Trophoblast cell (in vitro differentiated cells and primary cell): ENCODE data around the gene OTUD7B.

Experiments
- DNase-seq, 2 donors: peaks; one replicate each; pipeline ENCODE4 v3.0.0-alpha.2; 2016
- H2AFZ ChIP-seq: 2 replicates; pipeline ENCODE4 v1.6.1; 2013; ENCODE audit warnings: low read length, moderate library complexity, mild to moderate bottlenecking; ENCODE audit not compliant: insufficient read depth, poor library complexity
- H2AK5ac ChIP-seq: 2 replicates; pipeline ENCODE4 v1.6.1; 2013; ENCODE audit warnings: mild to moderate bottlenecking, low read length
- H2BK120ac ChIP-seq: 2 replicates; pipeline ENCODE4 v1.6.1; 2013; ENCODE audit warnings: low read length, mild to moderate bottlenecking, moderate library complexity; ENCODE audit not compliant: insufficient read depth, poor library complexity
- H2BK12ac ChIP-seq: 2 replicates; pipeline ENCODE4 v1.6.1; 2013; ENCODE audit warnings: mild to moderate bottlenecking, low read length, moderate library complexity
- H2BK5ac ChIP-seq: 2 replicates; pipeline ENCODE4 v1.6.1; 2013; ENCODE audit warnings: low read length, low read depth, moderate library complexity, mild to moderate bottlenecking; ENCODE audit not compliant: poor library complexity
- H3K14ac ChIP-seq: 2 replicates; pipeline ENCODE4 v1.6.1; 2013; ENCODE audit warnings: mild to moderate bottlenecking, low read length
- H3K18ac ChIP-seq: 2 replicates; pipeline ENCODE4 v1.6.1; 2013; ENCODE audit warnings: mild to moderate bottlenecking, low read length
- H3K23ac ChIP-seq: 2 replicates; pipeline ENCODE4 v1.6.1; 2013; ENCODE audit warnings: low read length
- H3K27ac ChIP-seq: 2 replicates; pipeline ENCODE4 v1.5.1; 2013; ENCODE audit warnings: low read depth, mild to moderate bottlenecking, inconsistent platforms, low read length, moderate library complexity
- H3K27me3 ChIP-seq: 2 replicates; pipeline ENCODE4 v1.6.1; 2013; ENCODE audit warnings: inconsistent platforms, mild to moderate bottlenecking, low read length, moderate library complexity; ENCODE audit not compliant: insufficient read depth
- H3K36me3 ChIP-seq, 2 experiments: 1 replicate in 1 of 2; 2 replicates in 1 of 2; pipeline ENCODE4 v1.6.1; 2013; ENCODE audit warnings: low read length in 2 of 2, mild to moderate bottlenecking in 2 of 2, moderate library complexity in 1 of 2; ENCODE audit not compliant: insufficient read depth in 2 of 2, control insufficient read depth in 1 of 2
- H3K4ac ChIP-seq: 2 replicates; pipeline ENCODE4 v1.6.1; 2013; ENCODE audit warnings: low read depth, mild to moderate bottlenecking, low read length, moderate library complexity
- H3K4me1 ChIP-seq, 2 experiments: 1 replicate in 1 of 2; 2 replicates in 1 of 2; pipeline ENCODE4 v1.6.1; 2013; ENCODE audit warnings: low read length in 2 of 2, mild to moderate bottlenecking in 2 of 2, moderate library complexity in 1 of 2; ENCODE audit not compliant: insufficient read depth in 2 of 2, control insufficient read depth in 1 of 2
- H3K4me2 ChIP-seq: 2 replicates; pipeline ENCODE4 v1.6.1; 2013; ENCODE audit warnings: inconsistent platforms, mild to moderate bottlenecking, low read length, moderate library complexity
- H3K4me3 ChIP-seq: 2 replicates; pipeline ENCODE4 v1.5.1; 2013; ENCODE audit warnings: mild to moderate bottlenecking, low read depth, low read length, inconsistent platforms
- H3K79me1 ChIP-seq: one replicate; pipeline ENCODE4 v1.6.1; 2013; ENCODE audit warnings: low read length
- H3K79me2 ChIP-seq: 2 replicates; pipeline ENCODE4 v1.6.1; 2013; ENCODE audit warnings: low read length, mild to moderate bottlenecking; ENCODE audit not compliant: control insufficient read depth, insufficient read depth, poor library complexity
- H3K9ac ChIP-seq: 2 replicates; pipeline ENCODE4 v1.6.1; 2013; ENCODE audit warnings: mild to moderate bottlenecking, low read length
- H3K9me3 ChIP-seq: 2 replicates; pipeline ENCODE4 v1.6.1; 2013; ENCODE audit warnings: low read depth, mild to moderate bottlenecking, control low read depth, inconsistent platforms, low read length; ENCODE audit not compliant: insufficient read depth
- H4K12ac ChIP-seq: 2 replicates; pipeline ENCODE4 v1.6.1; 2013; ENCODE audit warnings: low read depth, mild to moderate bottlenecking, low read length, moderate library complexity
- H4K8ac ChIP-seq: 2 replicates; pipeline ENCODE4 v1.6.1; 2013; ENCODE audit warnings: low read depth, mild to moderate bottlenecking, low read length, moderate library complexity
- H4K91ac ChIP-seq: one replicate; pipeline ENCODE4 v1.6.1; 2013; ENCODE audit warnings: low read depth, mild to moderate bottlenecking, low read length, moderate library complexity
- WGBS: extraction: QIAGEN DNeasy Blood & Tissue Kit; methylation state at CpG from one replicate; pipeline ENCODE4 v1.1.7; 2013; ENCODE audit warnings: missing lambda C conversion rate; ENCODE audit not compliant: insufficient read length, insufficient coverage; ENCODE audit errors: extremely low coverage; 5-methylcytosine and 5-hydroxymethylcytosine counted together

OTUD7B gene

GRCh38 chr1:149917571-149918144 is 92.9 kb downstream of the OTUD7B start, which contains the start of gene SV2A:
Gene SV2A, minus strand, starts transcription at chr1:149917844. Its CDS starts 4,004 bp downstream, at chr1:149913840.
- H3K4me2 ChIP-seq = peak within 1 kb of the TSS; percentile 71
- no CpG with 5 or more reads among the region's 24 CpGs for WGBS
- H3K79me2 ChIP-seq = no peaks in the 10 kb centered on the region
- H3K27me3 ChIP-seq = no peaks in the 10 kb centered on the region
- H2AFZ ChIP-seq = peak within 1 kb of the TSS; percentile 72
- H4K8ac ChIP-seq = peak within 1 kb of the TSS; percentile 64
- H3K4ac ChIP-seq = no peak within 1 kb of the TSS
- H3K4me1 ChIP-seq = peaks cover 13 to 18% of the 10 kb centered on the region in 2 experiments
- peak within 1 kb of the TSS; percentile 71 for H3K4me3 ChIP-seq
- H2BK120ac ChIP-seq = no peak within 1 kb of the TSS
- no peak for DNase-seq
- H2AK5ac ChIP-seq = no peak within 1 kb of the TSS
- no peaks in the 10 kb centered on the region for H3K9me3 ChIP-seq
- peaks cover 2% of the 10 kb centered on the region for H3K79me1 ChIP-seq
- H2BK12ac ChIP-seq = no peak within 1 kb of the TSS
- H4K12ac ChIP-seq = peak within 1 kb of the TSS; percentile 74
- H3K9ac ChIP-seq = peak within 1 kb of the TSS; percentile 14
- H2BK5ac ChIP-seq = no peak within 1 kb of the TSS
- H3K18ac ChIP-seq = peak within 1 kb of the TSS; percentile 80
- no peak within 1 kb of the TSS for H3K23ac ChIP-seq
- no peak within 1 kb of the TSS for H3K27ac ChIP-seq
- H3K14ac ChIP-seq = no peak within 1 kb of the TSS
- peak within 1 kb of the TSS; percentile 45 for H4K91ac ChIP-seq
- peaks cover 9 to 12% of the 10 kb centered on the region in 2 experiments for H3K36me3 ChIP-seq

- Histone ChIP-seq H2BK5ac (no peak overlapping the region), H2AK5ac (no peak overlapping the region), H3K23ac (no peak overlapping the region), H3K4me2 (peak overlapping the region; percentile 71), H2AFZ (no peak overlapping the region), H3K9ac (peak overlapping the region; percentile 14), H3K4me1 (peaks cover 13 to 18% of the 10 kb centered on the region in 2 experiments), H4K8ac (no peak overlapping the region), H4K12ac (no peak overlapping the region), H3K18ac (peak overlapping the region; percentile 58), H3K27ac (no peak overlapping the region), H3K9me3 (no peaks in the 10 kb centered on the region), H4K91ac (no peak overlapping the region), H3K27me3 (no peaks in the 10 kb centered on the region), H2BK120ac (no peak overlapping the region), H3K4me3 (peak overlapping the region; percentile 71), H3K36me3 (peaks cover 8 to 9% of the 10 kb centered on the region in 2 experiments), H2BK12ac (no peak overlapping the region), H3K79me2 (no peaks in the 10 kb centered on the region), H3K79me1 (peaks cover 2% of the 10 kb centered on the region), H3K14ac (no peak overlapping the region), H3K4ac (no peak overlapping the region)
- DNase-seq = no peak
- WGBS = no CpG with 5 or more reads among the region's 10 CpGs
Measured at GRCh38 chr1:149916898-149917252, 93.7 kb downstream of the OTUD7B start.

GRCh38 chr1:149916193-149916897 is 94.2 kb downstream of the OTUD7B start:
- Histone ChIP-seq H3K79me2 (no peaks in the 10 kb centered on the region), H3K36me3 (peaks cover 8 to 9% of the 10 kb centered on the region in 2 experiments), H3K14ac (no peak overlapping the region), H3K4me3 (peak overlapping the region; percentile 71), H4K12ac (no peak overlapping the region), H2BK120ac (no peak overlapping the region), H2AK5ac (no peak overlapping the region), H2BK5ac (no peak overlapping the region), H3K4me1 (peaks cover 13 to 18% of the 10 kb centered on the region in 2 experiments), H3K9me3 (no peaks in the 10 kb centered on the region), H2AFZ (no peak overlapping the region), H3K27ac (peak overlapping the region; percentile 22), H3K18ac (peak overlapping the region; percentile 58), H3K27me3 (no peaks in the 10 kb centered on the region), H3K9ac (peak overlapping the region; percentile 14), H3K79me1 (peaks cover 2% of the 10 kb centered on the region), H3K4me2 (peak overlapping the region; percentile 71), H3K23ac (no peak overlapping the region), H2BK12ac (peak overlapping the region; percentile 38), H3K4ac (no peak overlapping the region), H4K91ac (no peak overlapping the region), H4K8ac (no peak overlapping the region)
- DNase-seq = no peak
- no CpG with 5 or more reads among the region's 9 CpGs for WGBS

GRCh38 chr1:149915429-149916192 is 94.9 kb downstream of the OTUD7B start:
- Histone ChIP-seq H3K9me3 (no peaks in the 10 kb centered on the region), H3K36me3 (peaks cover 8 to 9% of the 10 kb centered on the region in 2 experiments), H4K91ac (no peak overlapping the region), H3K4me1 (peaks cover 14 to 18% of the 10 kb centered on the region in 2 experiments), H3K4me3 (no peak overlapping the region), H2BK5ac (no peak overlapping the region), H2BK120ac (no peak overlapping the region), H3K79me1 (peaks cover 2% of the 10 kb centered on the region), H2AFZ (no peak overlapping the region), H3K14ac (no peak overlapping the region), H3K23ac (no peak overlapping the region), H2BK12ac (peak overlapping the region; percentile 38), H3K18ac (no peak overlapping the region), H3K4me2 (peak overlapping the region; percentile 71), H4K8ac (no peak overlapping the region), H3K27me3 (no peaks in the 10 kb centered on the region), H4K12ac (no peak overlapping the region), H2AK5ac (no peak overlapping the region), H3K9ac (no peak overlapping the region), H3K79me2 (no peaks in the 10 kb centered on the region), H3K27ac (peak overlapping the region; percentile 22), H3K4ac (no peak overlapping the region)
- no CpG with 5 or more reads among the region's 11 CpGs for WGBS
- DNase-seq = no peak
